ENCODE results near the gene ARHGEF25.

- no peak for TF ChIP-seq CTCF (IDR thresholded peaks at IDR 0.05; ENCODE audit: insufficient read depth, low read depth, low read length)
- no peak for TF ChIP-seq EZH2 (IDR thresholded peaks at IDR 0.05; ENCODE audit: insufficient read depth, low read length)
These were observed 30.8 kb upstream of the ARHGEF25 start for GRCh38 chr12:57580466-57580795.
